OCI-LY3 (cell line): ENCODE data around the gene SH2D3C.

Experiments
- EZH2phosphoT487 ChIP-seq: fragments of 200-600 bp; shearing (Covaris generic); IDR thresholded peaks from 2 replicates; pipeline ENCODE4 v1.6.1; 2018; ENCODE audit warnings: antibody characterized with exemption, mixed run types, low read depth
- TF ChIP-seq, protein P1 (sequence below): fragments of 200-600, 300-600 bp; sonication (generic); IDR thresholded peaks from 2 replicates; pipeline ENCODE4 v1.5.1; 2014; ENCODE audit warnings: antibody characterized with exemption, low read length, low read depth

DNA sequence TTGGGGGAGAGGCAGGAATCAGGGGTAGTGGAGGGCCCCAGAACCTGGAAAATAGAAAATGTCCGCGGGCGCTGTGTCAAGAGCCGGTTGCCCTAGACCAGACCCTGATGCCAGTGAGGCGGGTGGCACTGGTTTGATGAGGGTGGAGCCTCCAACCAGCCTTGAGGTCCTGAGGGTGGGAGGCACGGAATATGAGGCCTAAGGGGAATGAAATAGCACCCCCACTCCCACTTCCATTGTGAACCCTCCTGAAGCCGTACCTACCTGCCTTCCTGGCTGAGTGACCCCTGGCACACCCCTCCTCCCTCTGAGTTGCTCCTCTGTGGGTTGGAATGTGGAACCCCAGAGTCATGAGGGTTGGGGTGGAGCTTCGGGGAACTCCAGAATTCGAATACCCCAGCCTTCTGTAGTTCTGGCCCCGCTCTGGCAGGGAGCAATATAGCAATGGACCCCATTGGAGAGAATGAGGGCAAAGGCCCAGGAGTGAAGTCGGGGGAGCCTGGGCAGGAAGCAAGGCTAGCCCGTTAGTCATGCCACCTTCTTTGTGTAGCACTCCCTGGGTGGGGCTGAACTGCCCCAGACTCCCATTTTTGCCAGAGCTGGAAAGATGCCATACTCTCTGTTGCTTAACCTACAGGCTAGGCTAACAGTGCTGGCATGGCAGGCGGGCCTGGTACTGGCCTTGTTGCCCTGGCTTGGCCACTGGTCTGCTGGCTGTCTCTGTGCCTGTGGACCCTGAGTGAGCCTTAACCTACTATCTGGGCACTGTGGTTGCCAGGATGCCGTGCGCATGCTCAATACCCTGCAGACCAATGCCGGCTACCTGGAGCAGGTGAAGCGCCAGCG, 25.3 kb upstream of the SH2D3C start:
- TF ChIP-seq, protein P1, sequence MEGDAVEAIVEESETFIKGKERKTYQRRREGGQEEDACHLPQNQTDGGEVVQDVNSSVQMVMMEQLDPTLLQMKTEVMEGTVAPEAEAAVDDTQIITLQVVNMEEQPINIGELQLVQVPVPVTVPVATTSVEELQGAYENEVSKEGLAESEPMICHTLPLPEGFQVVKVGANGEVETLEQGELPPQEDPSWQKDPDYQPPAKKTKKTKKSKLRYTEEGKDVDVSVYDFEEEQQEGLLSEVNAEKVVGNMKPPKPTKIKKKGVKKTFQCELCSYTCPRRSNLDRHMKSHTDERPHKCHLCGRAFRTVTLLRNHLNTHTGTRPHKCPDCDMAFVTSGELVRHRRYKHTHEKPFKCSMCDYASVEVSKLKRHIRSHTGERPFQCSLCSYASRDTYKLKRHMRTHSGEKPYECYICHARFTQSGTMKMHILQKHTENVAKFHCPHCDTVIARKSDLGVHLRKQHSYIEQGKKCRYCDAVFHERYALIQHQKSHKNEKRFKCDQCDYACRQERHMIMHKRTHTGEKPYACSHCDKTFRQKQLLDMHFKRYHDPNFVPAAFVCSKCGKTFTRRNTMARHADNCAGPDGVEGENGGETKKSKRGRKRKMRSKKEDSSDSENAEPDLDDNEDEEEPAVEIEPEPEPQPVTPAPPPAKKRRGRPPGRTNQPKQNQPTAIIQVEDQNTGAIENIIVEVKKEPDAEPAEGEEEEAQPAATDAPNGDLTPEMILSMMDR, result no peak
- no peak for TF ChIP-seq EZH2phosphoT487
